DOHH2 (cell line): Measurements from ENCODE around the gene TGFB2.

Source experiments
- CTCF ChIP-seq: fragments of 200-600 bp; sonication (generic); IDR thresholded peaks from one replicate; pipeline ENCODE4 v1.5.1; 2014; ENCODE audit warnings: antibody characterized with exemption, mild to moderate bottlenecking, low read depth, low read length; ENCODE audit not compliant: poor library complexity, severe bottlenecking
- EZH2phosphoT487 ChIP-seq: fragments of 200-600 bp; sonication (generic); IDR thresholded peaks from 2 replicates; pipeline ENCODE4 v1.6.1; 2017; ENCODE audit warnings: borderline replicate concordance, mild to moderate bottlenecking, antibody characterized with exemption, low read length, moderate library complexity, mixed read lengths

GRCh38 chr1:218363141-218363540 is 18.0 kb downstream of the TGFB2 start:
- no peak for TF ChIP-seq CTCF
- TF ChIP-seq EZH2phosphoT487 = no peak
